IPS DF 6.9 (cell line): ENCODE measurements around the gene IL6R.
"Not testable (repeated sequence)": the region's sequence is repeated elsewhere in the genome, so short reads cannot be mapped to it uniquely, and the experiment has no call there.

Experiments
- DNase-seq: peaks from one replicate; pipeline ENCODE4 v3.0.0-alpha.2; 2013; ENCODE audit warnings: low read depth, low spot score
- H3K27ac ChIP-seq: one replicate; pipeline ENCODE4 v1.5.1; 2013; ENCODE audit warnings: low read length, control low read depth
- H3K27me3 ChIP-seq: 2 replicates; pipeline ENCODE4 v1.6.1; 2013; ENCODE audit warnings: mild to moderate bottlenecking, low read length; ENCODE audit not compliant: control insufficient read depth, insufficient read depth
- H3K36me3 ChIP-seq: 2 replicates; pipeline ENCODE4 v1.6.1; 2013; ENCODE audit warnings: low read length; ENCODE audit not compliant: control insufficient read depth, insufficient read depth
- H3K4me1 ChIP-seq: 2 replicates; pipeline ENCODE4 v1.6.1; 2013; ENCODE audit warnings: low read length; ENCODE audit not compliant: control insufficient read depth, insufficient read depth
- H3K4me3 ChIP-seq: 2 replicates; pipeline ENCODE4 v1.5.1; 2013; ENCODE audit warnings: mild to moderate bottlenecking, low read length
- H3K9me3 ChIP-seq: 2 replicates; pipeline ENCODE4 v1.6.1; 2013; ENCODE audit warnings: low read length, inconsistent platforms; ENCODE audit not compliant: control insufficient read depth, insufficient read depth
- WGBS: extraction: QIAGEN DNeasy Blood & Tissue Kit; methylation state at CpG from one replicate; pipeline ENCODE4 v1.1.7; 2013; ENCODE audit warnings: mixed read lengths, missing lambda C conversion rate; ENCODE audit not compliant: insufficient read length, insufficient coverage; 5-methylcytosine and 5-hydroxymethylcytosine counted together

IL6R gene

DNA sequence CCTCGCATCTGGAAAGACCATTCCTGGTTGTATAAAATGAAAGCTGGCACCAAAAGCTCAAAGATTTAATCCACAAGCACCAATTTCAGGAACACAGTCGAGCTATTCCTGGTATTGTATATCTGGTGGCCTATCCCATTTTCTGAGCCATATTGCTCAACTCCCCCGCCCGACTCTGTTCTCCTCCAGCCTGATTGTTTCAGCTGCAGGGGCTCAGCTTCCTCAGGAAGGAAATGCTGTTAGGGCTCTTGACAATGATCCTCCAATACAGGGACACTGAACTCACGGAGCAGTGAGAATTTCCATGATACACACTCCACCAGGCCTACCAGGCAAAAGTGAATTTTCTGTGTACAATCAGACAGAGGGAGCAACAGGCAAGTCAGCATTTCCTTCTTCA lies 80.0 kb downstream of the IL6R start:
- Histone ChIP-seq H3K27me3 (no peaks in the 10 kb centered on the region), H3K36me3 (no peaks in the 10 kb centered on the region), H3K9me3 (no peaks in the 10 kb centered on the region), H3K4me3 (no peak overlapping the region), H3K4me1 (no peaks in the 10 kb centered on the region), H3K27ac (no peak overlapping the region)
- no CpG with 5 or more reads among the region's 5 CpGs for WGBS
- no peak for DNase-seq

DNA sequence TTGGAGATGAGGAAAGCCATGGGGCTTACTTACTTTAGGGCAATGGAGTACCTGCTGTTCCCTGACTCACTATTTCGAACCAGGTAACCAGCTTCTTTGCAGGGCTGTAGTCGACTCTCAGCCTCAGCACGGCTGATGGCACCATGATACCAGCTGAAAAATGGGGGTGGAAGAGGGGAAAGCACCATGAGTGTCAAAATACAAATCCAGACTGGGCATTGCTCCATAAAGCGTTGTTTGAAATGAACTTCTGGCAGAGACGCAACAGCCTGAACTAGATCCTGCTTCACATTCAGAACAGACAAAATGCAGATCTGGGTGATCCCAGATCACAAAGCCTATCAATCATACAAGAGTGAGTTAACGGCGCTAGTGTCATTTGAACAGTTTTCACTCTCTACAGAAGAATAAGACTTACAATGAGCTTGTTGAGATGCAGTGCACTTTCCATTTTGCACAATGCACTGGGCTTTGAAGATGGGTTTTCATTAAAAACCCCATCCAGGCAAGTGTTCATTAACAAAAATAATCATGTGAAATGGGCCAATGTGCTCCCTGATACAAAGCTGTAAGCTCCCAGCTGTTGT lies 80.9 kb downstream of the IL6R start:
- H3K27me3 ChIP-seq, result no peaks in the 10 kb centered on the region
- no peaks in the 10 kb centered on the region for H3K36me3 ChIP-seq
- H3K27ac ChIP-seq, result no peak overlapping the region
- H3K4me3 ChIP-seq, result no peak overlapping the region
- WGBS, result no CpG with 5 or more reads among the region's 7 CpGs
- H3K9me3 ChIP-seq, result no peaks in the 10 kb centered on the region
- DNase-seq, result no peak
- no peaks in the 10 kb centered on the region for H3K4me1 ChIP-seq

- not testable (repeated sequence) for H3K4me1 ChIP-seq, H3K4me3 ChIP-seq, DNase-seq, H3K27me3 ChIP-seq, H3K27ac ChIP-seq, H3K9me3 ChIP-seq, H3K36me3 ChIP-seq
- WGBS, result no CpG with 5 or more reads among the region's 5 CpGs
These were observed 81.6 kb downstream of the IL6R start for GRCh38 chr1:154486756-154487155.

DNA sequence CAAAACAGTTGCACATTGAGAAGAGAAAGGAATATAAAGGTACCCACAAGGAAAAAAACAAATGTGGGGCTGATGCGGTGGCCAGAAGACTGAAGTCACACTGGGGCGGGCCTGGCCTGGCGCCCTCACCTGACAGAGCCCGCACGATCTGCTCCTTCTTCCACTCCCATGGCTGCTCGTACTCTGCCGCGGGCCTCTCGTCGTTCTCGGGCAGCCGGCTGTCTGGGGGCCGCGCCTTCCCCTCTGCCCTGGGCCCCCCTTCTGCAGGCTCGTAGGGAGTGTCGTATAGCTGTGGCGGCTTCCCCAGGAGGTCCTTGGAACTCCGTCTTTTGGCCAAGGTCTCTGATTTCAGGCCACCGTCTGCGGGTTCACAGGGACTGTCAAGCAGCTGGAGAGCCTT lies 83.8 kb downstream of the IL6R start:
- H3K4me3 ChIP-seq, result no peak overlapping the region
- no peak for DNase-seq
- no peaks in the 10 kb centered on the region for H3K9me3 ChIP-seq
- H3K27me3 ChIP-seq, result no peaks in the 10 kb centered on the region
- H3K27ac ChIP-seq, result no peak overlapping the region
- no peaks in the 10 kb centered on the region for H3K36me3 ChIP-seq
- H3K4me1 ChIP-seq, result 0 out of 2 replicates have a peak, but pooled peaks cover 1% of the 10 kb centered on the region
- WGBS, result no CpG with 5 or more reads among the region's 20 CpGs

- WGBS, result no CpG with 5 or more reads among the region's 5 CpGs
- H3K36me3 ChIP-seq, result no peaks in the 10 kb centered on the region
- H3K27ac ChIP-seq, result no peak overlapping the region
- H3K4me3 ChIP-seq, result no peak overlapping the region
- H3K4me1 ChIP-seq, result 0 out of 2 replicates have a peak, but pooled peaks cover 1% of the 10 kb centered on the region
- no peaks in the 10 kb centered on the region for H3K9me3 ChIP-seq
- no peaks in the 10 kb centered on the region for H3K27me3 ChIP-seq
- no peak for DNase-seq
These were observed 84.6 kb downstream of the IL6R start for GRCh38 chr1:154489695-154490274.

- no peaks in the 10 kb centered on the region for H3K27me3 ChIP-seq
- no peaks in the 10 kb centered on the region for H3K36me3 ChIP-seq
- 0 out of 2 replicates have a peak, but pooled peaks cover 1% of the 10 kb centered on the region for H3K4me1 ChIP-seq
- H3K27ac ChIP-seq, result no peak overlapping the region
- no peak for DNase-seq
- H3K4me3 ChIP-seq, result no peak overlapping the region
- WGBS, result no CpG with 5 or more reads among the region's 1 CpG
- no peaks in the 10 kb centered on the region for H3K9me3 ChIP-seq
These were observed 85.2 kb downstream of the IL6R start for GRCh38 chr1:154490317-154490716.

- H3K4me3 ChIP-seq, result no peak overlapping the region
- no peaks in the 10 kb centered on the region for H3K36me3 ChIP-seq
- no peak overlapping the region for H3K27ac ChIP-seq
- no peaks in the 10 kb centered on the region for H3K27me3 ChIP-seq
- DNase-seq, result no peak
- H3K4me1 ChIP-seq, result 0 out of 2 replicates have a peak, but pooled peaks cover 1% of the 10 kb centered on the region
- H3K9me3 ChIP-seq, result no peaks in the 10 kb centered on the region
- WGBS, result no CpG with 5 or more reads among the region's 4 CpGs
These were observed 87.0 kb downstream of the IL6R start for GRCh38 chr1:154492115-154492514.

- no peaks in the 10 kb centered on the region for H3K9me3 ChIP-seq
- 0 out of 2 replicates have a peak, but pooled peaks cover 1% of the 10 kb centered on the region for H3K4me1 ChIP-seq
- no peaks in the 10 kb centered on the region for H3K27me3 ChIP-seq
- no peak for DNase-seq
- no peak overlapping the region for H3K27ac ChIP-seq
- H3K36me3 ChIP-seq, result no peaks in the 10 kb centered on the region
- H3K4me3 ChIP-seq, result no peak overlapping the region
- no CpG with 5 or more reads among the region's 8 CpGs for WGBS
These were observed 88.1 kb downstream of the IL6R start for GRCh38 chr1:154493276-154493675.

GRCh38 chr1:154495496-154496273 lies 90.5 kb downstream of the IL6R start:
- Histone ChIP-seq H3K4me3 (no peak overlapping the region), H3K27ac (no peak overlapping the region)

DNA sequence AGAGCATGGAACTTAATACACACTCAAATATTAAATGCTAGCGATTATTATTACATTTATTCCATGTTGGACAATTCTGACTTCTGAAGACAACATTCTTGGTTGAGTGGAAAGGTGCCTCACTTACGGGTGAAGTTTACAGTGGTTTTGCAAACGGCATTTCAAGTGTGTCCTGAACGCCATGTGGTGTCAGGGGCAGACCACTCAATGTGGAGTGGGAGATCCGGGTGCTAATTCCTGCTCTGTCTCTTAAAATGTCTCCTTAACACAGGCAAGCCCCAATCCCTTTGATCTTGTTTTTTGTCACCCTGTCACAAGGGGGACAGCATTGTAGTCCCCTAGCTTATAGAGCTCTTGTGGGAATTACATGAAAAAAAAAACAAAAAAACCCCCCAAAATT lies 91.2 kb downstream of the IL6R start:
- no peak for DNase-seq
- no peak overlapping the region for H3K27ac ChIP-seq
- H3K27me3 ChIP-seq, result peaks cover 19% of the 10 kb centered on the region
- H3K9me3 ChIP-seq, result no peaks in the 10 kb centered on the region
- H3K4me1 ChIP-seq, result peaks cover 1% of the 10 kb centered on the region; the same call in 1 of the 2 replicates
- WGBS, result no CpG with 5 or more reads among the region's 5 CpGs
- no peaks in the 10 kb centered on the region for H3K36me3 ChIP-seq
- H3K4me3 ChIP-seq, result no peak overlapping the region

More at GRCh38 chr1:154495496-154496273, 90.5 kb downstream of the IL6R start:
- DNase-seq, result no peak
- Histone ChIP-seq H3K9me3 (no peaks in the 10 kb centered on the region), H3K36me3 (no peaks in the 10 kb centered on the region), H3K4me1 (0 out of 2 replicates have a peak, but pooled peaks cover 1% of the 10 kb centered on the region), H3K27me3 (peaks cover 12% of the 10 kb centered on the region)
- WGBS, result no CpG with 5 or more reads among the region's 8 CpGs
